ENCODE data around the gene GGNBP2.

Gene GGNBP2

GRCh38 chr17:36608794-36609497 is 64.2 kb downstream of the GGNBP2 start:
- Mint-ChIP-seq H3K27me3 (peaks cover 2% of the 10 kb centered on the region), H3K9me3 (no peaks in the 10 kb centered on the region), H3K4me3 (peak overlapping the region; percentile 23), H3K36me3 (ENCODE audit: low read depth) (peaks cover 29% of the 10 kb centered on the region), H3K4me1 (ENCODE audit: low read depth) (peaks cover 40% of the 10 kb centered on the region), H3K27ac (no peak overlapping the region)
- intact Hi-C loops (cut with micrococcal nuclease) = loop anchor here (10.0 kb wide), 1 partner anchor 626 kb away; no protein-coding TSS in a partner anchor

- intact Hi-C loops (cut with micrococcal nuclease) = loop anchor here (10.0 kb wide), 1 partner anchor 625 kb away; no protein-coding TSS in a partner anchor
- H3K27ac Mint-ChIP-seq = no peak overlapping the region
Observed at GRCh38 chr17:36609498-36609862, 64.8 kb downstream of the GGNBP2 start.

GRCh38 chr17:36610474-36610873 is 65.8 kb downstream of the GGNBP2 start:
- H3K4me3 Mint-ChIP-seq = no peak overlapping the region
- intact Hi-C loops (cut with micrococcal nuclease) = no loop called here
- peaks cover 15% of the 10 kb centered on the region for H3K36me3 Mint-ChIP-seq (ENCODE audit: low read depth)
- peaks cover 2% of the 10 kb centered on the region for H3K27me3 Mint-ChIP-seq
- peaks cover 26% of the 10 kb centered on the region for H3K4me1 Mint-ChIP-seq (ENCODE audit: low read depth)
- no peak overlapping the region for H3K27ac Mint-ChIP-seq
- no peaks in the 10 kb centered on the region for H3K9me3 Mint-ChIP-seq

More at GRCh38 chr17:36609498-36609862, 64.8 kb downstream of the GGNBP2 start:
- Mint-ChIP-seq H3K27me3 (peaks cover 2% of the 10 kb centered on the region), H3K36me3 (ENCODE audit: low read depth) (peaks cover 24% of the 10 kb centered on the region), H3K4me1 (ENCODE audit: low read depth) (peaks cover 35% of the 10 kb centered on the region), H3K9me3 (no peaks in the 10 kb centered on the region), H3K4me3 (no peak overlapping the region)

- no peaks in the 10 kb centered on the region for H3K9me3 Mint-ChIP-seq
- H3K4me1 Mint-ChIP-seq (ENCODE audit: low read depth) = peaks cover 24% of the 10 kb centered on the region
- no peak overlapping the region for H3K27ac Mint-ChIP-seq
- no peak overlapping the region for H3K4me3 Mint-ChIP-seq
- intact Hi-C loops (cut with micrococcal nuclease) = no loop called here
- H3K36me3 Mint-ChIP-seq (ENCODE audit: low read depth) = peaks cover 8% of the 10 kb centered on the region
- H3K27me3 Mint-ChIP-seq = peaks cover 2% of the 10 kb centered on the region
Observed at GRCh38 chr17:36611345-36612072, 66.8 kb downstream of the GGNBP2 start.

- no peak overlapping the region for H3K27ac Mint-ChIP-seq
- H3K27me3 Mint-ChIP-seq = peaks cover 2% of the 10 kb centered on the region
- H3K4me3 Mint-ChIP-seq = no peak overlapping the region
- H3K9me3 Mint-ChIP-seq = no peaks in the 10 kb centered on the region
- peaks cover 8% of the 10 kb centered on the region for H3K36me3 Mint-ChIP-seq (ENCODE audit: low read depth)
- intact Hi-C loops (cut with micrococcal nuclease) = no loop called here
- H3K4me1 Mint-ChIP-seq (ENCODE audit: low read depth) = peaks cover 24% of the 10 kb centered on the region
Observed at GRCh38 chr17:36612323-36612722, 67.6 kb downstream of the GGNBP2 start.

- H3K9me3 Mint-ChIP-seq = no peaks in the 10 kb centered on the region
- no peak overlapping the region for H3K4me3 Mint-ChIP-seq
- H3K27ac Mint-ChIP-seq = no peak overlapping the region
- H3K4me1 Mint-ChIP-seq (ENCODE audit: low read depth) = peaks cover 17% of the 10 kb centered on the region
- H3K36me3 Mint-ChIP-seq (ENCODE audit: low read depth) = peaks cover under 1% of the 10 kb centered on the region
- peaks cover 2% of the 10 kb centered on the region for H3K27me3 Mint-ChIP-seq
- intact Hi-C loops (cut with micrococcal nuclease) = no loop called here
Observed at GRCh38 chr17:36613155-36613554, 68.4 kb downstream of the GGNBP2 start.

GRCh38 chr17:36614081-36614480 is 69.4 kb downstream of the GGNBP2 start:
- no peak overlapping the region for H3K4me3 Mint-ChIP-seq
- no peaks in the 10 kb centered on the region for H3K9me3 Mint-ChIP-seq
- intact Hi-C loops (cut with micrococcal nuclease) = no loop called here
- H3K4me1 Mint-ChIP-seq (ENCODE audit: low read depth) = peaks cover 7% of the 10 kb centered on the region
- H3K36me3 Mint-ChIP-seq (ENCODE audit: low read depth) = no peaks in the 10 kb centered on the region
- H3K27me3 Mint-ChIP-seq = peaks cover 2% of the 10 kb centered on the region
- no peak overlapping the region for H3K27ac Mint-ChIP-seq

GRCh38 chr17:36614933-36615332 is 70.2 kb downstream of the GGNBP2 start:
- H3K27ac Mint-ChIP-seq = no peak overlapping the region
- H3K36me3 Mint-ChIP-seq (ENCODE audit: low read depth) = no peaks in the 10 kb centered on the region
- H3K9me3 Mint-ChIP-seq = no peaks in the 10 kb centered on the region
- peaks cover 2% of the 10 kb centered on the region for H3K27me3 Mint-ChIP-seq
- no peak overlapping the region for H3K4me3 Mint-ChIP-seq
- H3K4me1 Mint-ChIP-seq (ENCODE audit: low read depth) = peaks cover 5% of the 10 kb centered on the region
- intact Hi-C loops (cut with micrococcal nuclease) = no loop called here

- H3K36me3 Mint-ChIP-seq (ENCODE audit: low read depth) = no peaks in the 10 kb centered on the region
- no peak overlapping the region for H3K27ac Mint-ChIP-seq
- H3K27me3 Mint-ChIP-seq = peaks cover 2% of the 10 kb centered on the region
- intact Hi-C loops (cut with micrococcal nuclease) = no loop called here
- no peaks in the 10 kb centered on the region for H3K9me3 Mint-ChIP-seq
- peaks cover 5% of the 10 kb centered on the region for H3K4me1 Mint-ChIP-seq (ENCODE audit: low read depth)
- H3K4me3 Mint-ChIP-seq = no peak overlapping the region
Observed at GRCh38 chr17:36616061-36617029, 71.6 kb downstream of the GGNBP2 start.

GRCh38 chr17:36617773-36618172 is 73.1 kb downstream of the GGNBP2 start:
- peaks cover 5% of the 10 kb centered on the region for H3K4me1 Mint-ChIP-seq (ENCODE audit: low read depth)
- no peak overlapping the region for H3K27ac Mint-ChIP-seq
- intact Hi-C loops (cut with micrococcal nuclease) = no loop called here
- H3K9me3 Mint-ChIP-seq = no peaks in the 10 kb centered on the region
- peaks cover 2% of the 10 kb centered on the region for H3K27me3 Mint-ChIP-seq
- no peaks in the 10 kb centered on the region for H3K36me3 Mint-ChIP-seq (ENCODE audit: low read depth)
- no peak overlapping the region for H3K4me3 Mint-ChIP-seq

GRCh38 chr17:36623281-36623680 is 78.6 kb downstream of the GGNBP2 start:
- intact Hi-C loops (cut with micrococcal nuclease) = loop anchor here (10.0 kb wide), 1 partner anchor 752 kb away; the partner anchor contains the start of gene C17orf78
- Mint-ChIP-seq H3K36me3 (ENCODE audit: low read depth) (no peaks in the 10 kb centered on the region), H3K4me3 (no peak overlapping the region), H3K9me3 (no peaks in the 10 kb centered on the region), H3K4me1 (ENCODE audit: low read depth) (peaks cover 6% of the 10 kb centered on the region), H3K27me3 (no peaks in the 10 kb centered on the region), H3K27ac (no peak overlapping the region)

GRCh38 chr17:36625188-36625587 is 80.5 kb downstream of the GGNBP2 start:
- H3K4me3 Mint-ChIP-seq = no peak overlapping the region
- no peaks in the 10 kb centered on the region for H3K27me3 Mint-ChIP-seq
- H3K9me3 Mint-ChIP-seq = no peaks in the 10 kb centered on the region
- intact Hi-C loops (cut with micrococcal nuclease) = loop anchor here (10.0 kb wide), 1 partner anchor 750 kb away; the partner anchor contains the start of gene C17orf78
- no peaks in the 10 kb centered on the region for H3K36me3 Mint-ChIP-seq (ENCODE audit: low read depth)
- no peak overlapping the region for H3K27ac Mint-ChIP-seq
- H3K4me1 Mint-ChIP-seq (ENCODE audit: low read depth) = peaks cover 6% of the 10 kb centered on the region

- Mint-ChIP-seq H3K27me3 (no peaks in the 10 kb centered on the region), H3K9me3 (no peaks in the 10 kb centered on the region), H3K27ac (no peak overlapping the region), H3K4me1 (ENCODE audit: low read depth) (peaks cover 6% of the 10 kb centered on the region), H3K4me3 (no peak overlapping the region), H3K36me3 (ENCODE audit: low read depth) (no peaks in the 10 kb centered on the region)
- intact Hi-C loops (cut with micrococcal nuclease) = loop anchor here (10.0 kb wide), 1 partner anchor 748 kb away; the partner anchor contains the start of gene C17orf78
Observed at GRCh38 chr17:36627101-36627500, 82.4 kb downstream of the GGNBP2 start.
